ENCODE measurements around the gene NHLRC4. TPM values are rescaled to one million over a fixed set of nuclear protein-coding genes. Genes with fewer than 3 reads are reported as not detected.

The NHLRC4 gene
- total and polyA plus RNA-seq, 2 of the 8 experiments (the other 6 are each of a cell fraction or from before 2014, with no cell fraction given), result 0.60 to 0.76 TPM

GRCh38 chr16:554640-555365 lies 12.0 kb upstream of the NHLRC4 start (continued):
- TF ChIP-seq CTCF (IDR thresholded peaks at IDR 0.05; ENCODE audit: control extremely low read depth in 1 of 3, insufficient read depth in 1 of 3, low read depth in 1 of 3, low read length in 3 of 3) (no peak), USF2 (IDR thresholded peaks at IDR 0.05; ENCODE audit: low read length) (no peak), TEAD4 (IDR thresholded peaks at IDR 0.05; ENCODE audit: low read depth, low read length) (no peak), SAP30 (IDR thresholded peaks at IDR 0.05; ENCODE audit: insufficient read depth, insufficient replicate concordance, low read length) (no peak), BCL11A (IDR thresholded peaks at IDR 0.05; ENCODE audit: low read depth in 2 of 2, low read length in 2 of 2) (no peak), EP300 (IDR thresholded peaks at IDR 0.05; ENCODE audit: borderline replicate concordance in 1 of 2, low read depth in 2 of 2, low read length in 2 of 2) (no peak)

Data from H1 (cell line).